ENCODE results near the gene HHIPL1. TPM values are rescaled to one million over a fixed set of nuclear protein-coding genes. Genes with fewer than 3 reads are reported as not detected.
A peak's percentile ranks its signal among the peaks of the same experiment; 100 is the strongest.

HHIPL1 gene
- total RNA-seq, 1 donor from 2014 or later: 2.7 TPM

GRCh38 chr14:99687284-99688209 is 42.6 kb downstream of the HHIPL1 start:
- Mint-ChIP-seq H3K4me3 (ENCODE audit: unreplicated experiment) (no peak overlapping the region), H3K36me3 (ENCODE audit: unreplicated experiment) (no peaks in the 10 kb centered on the region), H3K4me1 (ENCODE audit: unreplicated experiment) (peaks cover 2% of the 10 kb centered on the region), H3K27ac (ENCODE audit: unreplicated experiment) (no peak overlapping the region), H3K27me3 (ENCODE audit: unreplicated experiment) (peaks cover 34% of the 10 kb centered on the region), H3K9me3 (ENCODE audit: unreplicated experiment) (no peaks in the 10 kb centered on the region)
- DNase-seq (ENCODE audit: extremely low spot score, unreplicated experiment): peak; percentile 82
- TF ChIP-seq, protein P1, sequence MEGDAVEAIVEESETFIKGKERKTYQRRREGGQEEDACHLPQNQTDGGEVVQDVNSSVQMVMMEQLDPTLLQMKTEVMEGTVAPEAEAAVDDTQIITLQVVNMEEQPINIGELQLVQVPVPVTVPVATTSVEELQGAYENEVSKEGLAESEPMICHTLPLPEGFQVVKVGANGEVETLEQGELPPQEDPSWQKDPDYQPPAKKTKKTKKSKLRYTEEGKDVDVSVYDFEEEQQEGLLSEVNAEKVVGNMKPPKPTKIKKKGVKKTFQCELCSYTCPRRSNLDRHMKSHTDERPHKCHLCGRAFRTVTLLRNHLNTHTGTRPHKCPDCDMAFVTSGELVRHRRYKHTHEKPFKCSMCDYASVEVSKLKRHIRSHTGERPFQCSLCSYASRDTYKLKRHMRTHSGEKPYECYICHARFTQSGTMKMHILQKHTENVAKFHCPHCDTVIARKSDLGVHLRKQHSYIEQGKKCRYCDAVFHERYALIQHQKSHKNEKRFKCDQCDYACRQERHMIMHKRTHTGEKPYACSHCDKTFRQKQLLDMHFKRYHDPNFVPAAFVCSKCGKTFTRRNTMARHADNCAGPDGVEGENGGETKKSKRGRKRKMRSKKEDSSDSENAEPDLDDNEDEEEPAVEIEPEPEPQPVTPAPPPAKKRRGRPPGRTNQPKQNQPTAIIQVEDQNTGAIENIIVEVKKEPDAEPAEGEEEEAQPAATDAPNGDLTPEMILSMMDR (IDR thresholded peaks at IDR 0.05): peak; percentile 59

DNA sequence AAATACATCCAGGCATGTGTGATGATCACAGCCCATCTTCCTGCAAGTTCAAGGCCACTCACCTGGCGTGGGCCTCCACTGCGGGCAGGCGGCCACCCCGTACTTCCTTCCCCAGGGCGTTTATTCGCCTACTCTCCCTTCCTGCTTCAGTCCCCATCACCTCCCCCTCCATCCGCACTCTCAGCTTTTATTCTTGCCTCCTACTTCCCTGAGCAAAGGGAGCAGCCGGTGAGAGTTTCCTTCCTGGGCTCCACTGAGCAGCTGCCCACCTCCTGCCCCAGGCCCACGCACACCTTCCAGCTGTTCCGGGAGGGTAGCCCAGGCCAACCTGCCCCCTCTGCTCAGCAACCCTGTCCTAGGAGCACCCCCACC is 43.3 kb downstream of the HHIPL1 start:
- Mint-ChIP-seq H3K36me3 (ENCODE audit: unreplicated experiment) (no peaks in the 10 kb centered on the region), H3K9me3 (ENCODE audit: unreplicated experiment) (no peaks in the 10 kb centered on the region), H3K4me3 (ENCODE audit: unreplicated experiment) (no peak overlapping the region), H3K4me1 (ENCODE audit: unreplicated experiment) (no peaks in the 10 kb centered on the region), H3K27ac (ENCODE audit: unreplicated experiment) (no peak overlapping the region), H3K27me3 (ENCODE audit: unreplicated experiment) (peaks cover 34% of the 10 kb centered on the region)
- TF ChIP-seq, protein P1 (IDR thresholded peaks at IDR 0.05): no peak
- DNase-seq (ENCODE audit: extremely low spot score, unreplicated experiment): peak; percentile 57

DNA sequence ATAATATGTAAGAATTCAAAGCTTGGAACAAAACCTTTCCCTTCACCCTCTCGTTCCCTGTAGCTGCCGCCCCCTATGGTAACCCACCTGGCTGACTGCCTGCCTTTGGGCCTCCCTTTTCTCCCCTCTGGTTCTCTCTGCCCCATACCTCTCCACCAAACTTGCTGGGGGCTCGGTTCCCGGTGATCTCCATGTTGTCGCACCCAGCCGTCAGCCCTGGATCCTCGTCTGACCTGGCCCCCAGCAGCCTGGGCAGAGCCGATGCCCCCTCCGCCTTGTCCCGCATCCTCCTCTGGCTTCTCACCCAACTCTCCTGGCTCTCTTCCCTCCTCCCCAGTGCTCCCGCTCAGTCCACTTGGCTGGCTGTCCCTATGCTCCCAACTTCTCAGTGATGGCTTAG is 43.7 kb downstream of the HHIPL1 start:
- H3K27ac Mint-ChIP-seq (ENCODE audit: unreplicated experiment): no peak overlapping the region
- H3K36me3 Mint-ChIP-seq (ENCODE audit: unreplicated experiment): no peaks in the 10 kb centered on the region
- H3K27me3 Mint-ChIP-seq (ENCODE audit: unreplicated experiment): peaks cover 34% of the 10 kb centered on the region
- no peaks in the 10 kb centered on the region for H3K9me3 Mint-ChIP-seq (ENCODE audit: unreplicated experiment)
- H3K4me3 Mint-ChIP-seq (ENCODE audit: unreplicated experiment): no peak overlapping the region
- no peaks in the 10 kb centered on the region for H3K4me1 Mint-ChIP-seq (ENCODE audit: unreplicated experiment)
- TF ChIP-seq, protein P1 (IDR thresholded peaks at IDR 0.05): no peak
- DNase-seq (ENCODE audit: extremely low spot score, unreplicated experiment): no peak

- TF ChIP-seq, protein P1 (IDR thresholded peaks at IDR 0.05): no peak
- no peak overlapping the region for H3K4me3 Mint-ChIP-seq (ENCODE audit: unreplicated experiment)
- no peaks in the 10 kb centered on the region for H3K4me1 Mint-ChIP-seq (ENCODE audit: unreplicated experiment)
- H3K36me3 Mint-ChIP-seq (ENCODE audit: unreplicated experiment): no peaks in the 10 kb centered on the region
- no peaks in the 10 kb centered on the region for H3K9me3 Mint-ChIP-seq (ENCODE audit: unreplicated experiment)
- DNase-seq (ENCODE audit: extremely low spot score, unreplicated experiment): peak; percentile 73
- no peak overlapping the region for H3K27ac Mint-ChIP-seq (ENCODE audit: unreplicated experiment)
- H3K27me3 Mint-ChIP-seq (ENCODE audit: unreplicated experiment): peaks cover 37% of the 10 kb centered on the region
Measured at GRCh38 chr14:99689266-99690236, 44.6 kb downstream of the HHIPL1 start.
